Measurements from ENCODE around the gene PLEKHG4.
A peak's percentile ranks its signal among the peaks of the same experiment; 100 is the strongest.

Gene PLEKHG4

DNA sequence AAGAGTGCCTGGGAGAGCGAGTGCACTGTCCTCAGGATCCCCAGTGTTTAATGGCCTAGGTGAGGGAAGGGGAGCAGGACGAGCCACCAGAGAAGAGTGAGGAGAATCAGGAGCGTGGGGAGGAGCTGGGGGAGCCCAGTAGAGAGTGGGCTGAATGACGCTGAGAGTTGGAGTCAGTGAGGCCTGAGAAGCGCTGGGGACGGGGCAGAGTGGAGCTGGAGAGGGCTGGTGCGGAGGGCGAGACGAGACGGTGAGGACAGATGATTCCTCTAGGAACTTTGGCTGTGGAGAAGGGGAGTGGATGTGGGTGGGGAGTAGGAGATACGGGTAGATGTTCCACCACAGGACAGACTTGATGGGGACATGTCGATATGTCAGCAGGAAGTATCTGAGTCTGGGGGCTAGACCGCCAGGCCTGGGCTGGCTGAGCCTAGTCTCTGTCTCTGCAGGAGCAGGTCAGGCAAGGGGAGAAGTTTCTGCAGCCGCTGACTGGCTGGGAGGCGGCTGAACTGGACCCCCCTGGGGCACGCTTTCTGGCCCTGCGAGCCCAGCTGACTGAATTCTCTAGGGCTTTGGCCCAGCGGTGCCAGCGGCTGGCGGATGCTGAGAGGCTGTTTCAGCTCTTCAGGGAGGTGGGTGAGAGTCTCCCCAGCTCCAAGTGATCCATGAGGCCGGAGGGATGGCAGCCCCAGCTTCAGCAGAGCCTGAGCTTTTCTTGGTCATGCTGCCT, 4.7 kb downstream of the PLEKHG4 start:
- DNase-seq, result no peak

DNA sequence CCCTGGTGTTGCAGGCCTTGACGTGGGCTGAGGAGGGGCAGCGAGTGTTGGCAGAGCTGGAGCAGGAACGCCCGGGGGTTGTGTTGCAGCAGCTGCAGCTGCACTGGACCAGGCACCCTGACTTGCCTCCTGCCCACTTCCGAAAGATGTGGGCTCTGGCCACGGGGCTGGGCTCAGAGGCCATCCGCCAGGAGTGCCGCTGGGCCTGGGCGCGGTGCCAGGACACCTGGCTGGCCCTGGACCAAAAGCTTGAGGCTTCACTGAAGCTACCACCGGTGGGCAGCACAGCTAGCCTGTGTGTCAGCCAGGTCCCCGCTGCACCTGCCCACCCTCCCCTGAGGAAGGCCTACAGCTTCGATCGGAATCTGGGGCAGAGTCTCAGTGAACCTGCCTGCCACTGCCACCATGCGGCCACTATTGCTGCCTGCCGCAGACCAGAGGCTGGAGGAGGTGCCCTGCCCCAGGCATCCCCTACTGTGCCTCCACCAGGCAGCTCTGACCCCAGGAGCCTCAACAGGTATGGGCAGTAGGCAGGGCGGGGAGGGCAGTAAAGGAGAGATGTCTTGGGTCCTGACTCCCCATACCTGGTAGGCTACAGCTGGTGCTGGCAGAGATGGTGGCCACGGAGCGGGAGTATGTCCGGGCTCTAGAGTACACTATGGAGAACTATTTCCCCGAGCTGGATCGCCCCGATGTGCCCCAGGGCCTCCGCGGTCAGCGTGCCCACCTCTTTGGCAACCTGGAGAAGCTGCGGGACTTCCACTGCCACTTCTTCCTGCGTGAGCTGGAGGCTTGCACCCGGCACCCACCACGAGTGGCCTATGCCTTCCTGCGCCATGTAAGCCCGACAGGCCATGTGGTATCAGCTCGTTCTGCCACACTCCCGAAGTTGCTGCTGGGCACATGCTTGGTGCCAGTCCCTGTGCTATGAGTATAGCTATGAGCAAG, 5.6 kb downstream of the PLEKHG4 start:
- DNase-seq, result peak in 11 of 51 donors; percentile 5 to 38 (median 16)

- DNase-seq, result no peak
Measured at GRCh38 chr16:67286441-67287235, 7.3 kb downstream of the PLEKHG4 start.

DNA sequence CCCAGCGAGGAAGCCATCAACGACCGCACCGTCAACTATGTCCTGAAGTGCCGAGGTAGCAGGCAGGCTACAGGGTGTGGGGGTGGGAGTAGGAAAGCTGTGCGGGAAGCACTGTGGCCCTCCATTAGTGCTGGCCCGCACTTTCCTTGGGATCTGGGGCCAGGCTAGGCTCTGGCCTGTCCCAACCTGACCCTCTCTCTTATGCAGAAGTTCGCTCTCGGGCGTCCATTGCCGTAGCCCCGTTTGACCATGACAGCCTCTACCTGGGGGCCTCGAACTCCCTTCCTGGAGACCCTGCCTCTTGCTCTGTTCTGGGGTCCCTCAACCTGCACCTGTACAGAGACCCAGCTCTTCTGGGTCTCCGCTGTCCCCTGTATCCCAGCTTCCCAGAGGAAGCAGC, 8.6 kb downstream of the PLEKHG4 start:
- no peak for DNase-seq

- DNase-seq, result no peak
Measured at GRCh38 chr16:67291461-67291860, 12.1 kb downstream of the PLEKHG4 start.

DNA sequence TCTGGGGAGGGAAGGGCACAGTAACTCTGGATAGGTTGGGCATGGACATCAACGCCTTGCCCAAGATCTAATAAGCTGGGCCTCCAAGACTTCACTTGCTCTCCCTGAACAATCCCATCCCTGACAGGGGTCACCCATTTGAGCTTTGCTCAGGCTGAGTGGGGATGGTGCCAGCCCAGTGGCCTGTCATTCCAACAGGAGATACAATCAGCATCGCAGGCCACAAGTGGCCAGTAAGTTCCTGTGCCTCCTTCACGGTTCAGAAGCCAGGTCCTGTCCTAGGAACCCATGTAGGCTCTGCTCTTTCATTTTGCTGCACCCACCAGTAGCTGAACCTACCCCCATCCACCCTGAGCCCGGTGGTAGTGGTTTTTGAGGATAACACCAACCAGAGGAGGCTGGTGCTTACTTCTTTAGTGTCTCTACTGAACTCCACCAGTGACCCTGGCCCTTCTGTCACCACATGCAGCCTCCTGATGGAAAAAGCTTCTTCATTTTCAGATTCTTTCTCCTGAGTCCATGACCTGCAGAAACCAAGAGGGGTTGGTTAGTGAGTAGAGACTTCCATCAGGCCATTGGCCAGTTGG, 14.9 kb downstream of the PLEKHG4 start:
- no peak for DNase-seq

DNA sequence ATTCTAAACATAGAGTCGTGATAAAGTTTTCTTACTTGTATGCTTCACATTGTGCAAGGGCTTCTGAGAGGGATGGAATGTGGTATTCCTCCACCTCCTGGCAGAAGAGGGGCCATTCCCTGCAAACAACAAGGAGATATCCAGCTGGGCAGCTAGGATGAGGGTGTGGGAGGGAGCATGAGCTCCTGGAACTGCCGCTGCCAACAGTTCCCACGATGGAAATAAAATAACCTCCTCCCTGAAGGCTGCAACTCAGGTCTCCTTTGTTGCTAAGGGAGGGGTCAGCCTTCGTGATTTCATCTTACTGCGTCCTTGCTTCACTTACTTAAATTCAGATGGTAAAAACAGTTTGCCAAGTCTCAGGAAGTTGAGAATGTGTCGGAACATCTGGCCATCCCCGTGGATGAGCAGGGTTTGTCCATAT, 15.6 kb downstream of the PLEKHG4 start:
- DNase-seq, result no peak

DNA sequence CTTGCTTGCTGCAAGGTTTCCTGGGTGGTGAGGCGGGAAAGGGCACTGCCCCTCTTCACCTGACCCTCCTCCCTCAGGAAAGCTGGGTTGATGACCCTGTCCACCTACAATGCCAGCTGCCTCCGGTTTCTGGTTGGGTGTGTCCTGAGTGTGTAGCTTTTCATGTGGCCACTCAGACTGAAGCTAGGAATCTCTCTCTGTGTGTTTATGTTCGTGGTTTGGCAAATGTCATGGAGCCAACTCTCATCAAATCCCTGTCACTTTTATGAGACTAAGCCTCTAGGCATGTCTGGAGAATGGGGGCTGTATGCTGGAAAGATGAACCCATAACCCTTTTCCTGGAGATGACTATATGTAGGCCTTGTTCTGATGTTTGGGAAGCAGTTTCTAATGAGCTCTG, 17.1 kb downstream of the PLEKHG4 start:
- no peak for DNase-seq

DNA sequence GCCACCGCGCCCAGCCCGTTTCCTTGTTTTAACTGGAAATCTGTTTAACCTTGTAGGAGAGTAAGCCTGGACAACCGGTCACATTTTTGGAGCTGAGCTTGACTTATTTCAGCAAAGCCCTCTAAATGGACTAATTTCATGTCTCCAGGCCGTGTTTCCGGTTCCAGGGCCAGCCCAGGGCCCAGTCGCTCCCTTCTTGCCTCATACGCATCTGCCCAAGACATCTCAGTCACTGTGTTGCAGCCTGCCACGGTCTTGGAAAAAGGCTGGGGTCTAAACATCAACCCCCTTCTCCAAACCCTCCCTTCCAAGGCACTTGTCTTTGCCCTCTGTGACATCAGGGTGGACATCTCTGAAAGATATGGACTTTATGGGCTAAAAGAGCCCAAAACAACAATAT, 18.9 kb downstream of the PLEKHG4 start:
- DNase-seq, result no peak

DNA sequence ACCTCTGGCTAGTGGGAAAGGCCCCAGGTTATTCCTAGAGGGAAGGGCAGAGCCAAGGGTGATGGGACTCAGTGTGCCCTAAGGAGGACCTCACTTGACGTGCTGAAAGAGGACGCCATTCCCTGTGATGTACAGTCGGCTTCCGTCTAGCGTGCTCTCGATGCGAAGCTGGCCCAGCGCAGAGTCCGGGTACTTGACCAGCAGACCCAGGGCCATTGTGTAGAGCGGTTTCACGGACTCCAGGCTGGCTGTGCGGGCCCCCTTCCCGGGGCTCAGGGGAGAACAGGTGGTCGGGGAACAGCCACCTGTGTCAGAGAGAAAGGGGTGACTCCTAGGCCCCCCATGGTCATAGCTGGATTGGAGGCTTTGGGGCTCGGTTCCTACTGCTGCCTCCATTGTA, 19.9 kb downstream of the PLEKHG4 start:
- DNase-seq, result no peak

GRCh38 chr16:67301080-67301782, 21.9 kb downstream of the PLEKHG4 start:
- no peak for DNase-seq

- DNase-seq, result no peak
Measured at GRCh38 chr16:67302076-67302475, 22.7 kb downstream of the PLEKHG4 start.

DNA sequence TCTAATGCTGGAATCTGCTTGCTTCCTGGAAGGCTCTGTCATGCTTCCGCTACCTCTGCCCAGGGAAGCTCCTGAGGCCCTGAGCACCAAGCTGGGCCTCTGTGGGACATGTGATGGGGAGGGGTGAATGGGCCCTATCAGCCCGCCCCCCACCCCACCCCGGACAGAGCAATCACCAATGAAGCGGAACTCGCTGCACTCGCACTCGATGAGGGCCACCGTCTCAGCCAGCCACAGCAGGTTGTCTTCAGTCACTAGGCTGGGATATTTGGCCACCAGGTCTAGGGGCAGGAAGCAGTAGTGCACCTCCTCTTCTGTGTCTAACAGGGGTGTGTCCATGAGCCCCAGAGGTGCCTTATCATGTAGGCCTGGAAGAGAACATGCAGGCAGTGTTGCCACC, 23.6 kb downstream of the PLEKHG4 start:
- DNase-seq, result no peak

DNA sequence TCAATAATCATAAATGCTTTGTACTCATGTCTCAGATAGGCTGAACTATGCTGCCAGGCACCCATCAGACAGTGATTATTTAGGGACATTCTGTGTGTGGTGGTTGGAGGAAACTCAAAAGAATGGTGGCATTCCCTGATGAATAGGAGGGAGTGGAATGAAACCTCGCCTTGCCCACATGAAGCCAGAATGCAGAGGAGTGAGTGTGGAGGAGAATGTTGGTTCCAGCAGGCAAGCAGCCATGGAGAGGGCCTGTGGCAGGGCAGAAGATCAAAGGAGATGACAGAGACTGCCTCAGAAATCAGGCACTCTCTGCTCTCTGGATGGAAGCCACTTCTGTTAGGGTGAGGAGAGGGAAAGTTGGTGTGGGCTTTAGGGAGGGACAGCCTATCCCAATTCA, 24.7 kb downstream of the PLEKHG4 start:
- DNase-seq, result no peak

DNA sequence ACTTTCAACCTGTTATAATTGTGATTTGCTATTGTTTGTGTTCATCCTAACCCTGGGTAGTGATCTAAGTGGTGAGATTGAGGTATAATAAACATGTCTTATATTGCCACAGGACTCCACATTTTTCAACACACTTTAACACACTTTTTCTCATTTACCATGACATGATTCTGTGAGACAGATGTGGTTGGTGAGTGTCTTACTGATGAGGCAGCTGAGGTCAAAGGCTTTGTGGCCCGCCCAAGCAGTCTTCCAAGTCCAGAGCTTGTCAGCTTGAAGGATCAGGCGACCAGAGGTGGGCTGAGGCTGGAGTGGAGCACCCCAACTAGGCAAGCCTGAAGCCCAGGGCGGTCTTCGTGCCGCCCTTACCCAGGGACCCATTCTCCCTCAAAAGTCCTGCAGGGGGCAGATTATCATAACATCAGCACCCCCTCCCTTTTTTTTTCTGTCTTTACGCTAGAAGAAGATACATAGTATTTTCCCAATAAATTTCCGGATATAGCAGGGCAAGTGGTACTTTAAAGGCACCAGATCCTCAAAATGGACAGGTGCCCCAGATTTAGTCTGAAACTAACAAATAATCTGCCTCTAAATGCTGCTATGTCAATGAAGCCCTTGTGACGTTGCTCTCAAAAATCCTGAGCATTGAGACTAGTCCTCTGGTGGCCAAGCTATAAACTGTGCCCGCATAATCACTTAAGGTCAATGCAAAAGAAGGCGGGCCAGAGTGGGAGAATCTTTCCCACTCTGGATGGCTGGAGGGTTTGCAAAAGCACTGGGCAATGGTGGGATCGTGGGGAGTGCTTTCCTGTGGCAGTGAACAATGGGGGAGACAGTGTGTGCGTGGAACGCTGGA, 26.1 kb downstream of the PLEKHG4 start:
- no peak for DNase-seq

- no peak for DNase-seq
Measured at GRCh38 chr16:67310561-67310960, 31.2 kb downstream of the PLEKHG4 start.

DNA sequence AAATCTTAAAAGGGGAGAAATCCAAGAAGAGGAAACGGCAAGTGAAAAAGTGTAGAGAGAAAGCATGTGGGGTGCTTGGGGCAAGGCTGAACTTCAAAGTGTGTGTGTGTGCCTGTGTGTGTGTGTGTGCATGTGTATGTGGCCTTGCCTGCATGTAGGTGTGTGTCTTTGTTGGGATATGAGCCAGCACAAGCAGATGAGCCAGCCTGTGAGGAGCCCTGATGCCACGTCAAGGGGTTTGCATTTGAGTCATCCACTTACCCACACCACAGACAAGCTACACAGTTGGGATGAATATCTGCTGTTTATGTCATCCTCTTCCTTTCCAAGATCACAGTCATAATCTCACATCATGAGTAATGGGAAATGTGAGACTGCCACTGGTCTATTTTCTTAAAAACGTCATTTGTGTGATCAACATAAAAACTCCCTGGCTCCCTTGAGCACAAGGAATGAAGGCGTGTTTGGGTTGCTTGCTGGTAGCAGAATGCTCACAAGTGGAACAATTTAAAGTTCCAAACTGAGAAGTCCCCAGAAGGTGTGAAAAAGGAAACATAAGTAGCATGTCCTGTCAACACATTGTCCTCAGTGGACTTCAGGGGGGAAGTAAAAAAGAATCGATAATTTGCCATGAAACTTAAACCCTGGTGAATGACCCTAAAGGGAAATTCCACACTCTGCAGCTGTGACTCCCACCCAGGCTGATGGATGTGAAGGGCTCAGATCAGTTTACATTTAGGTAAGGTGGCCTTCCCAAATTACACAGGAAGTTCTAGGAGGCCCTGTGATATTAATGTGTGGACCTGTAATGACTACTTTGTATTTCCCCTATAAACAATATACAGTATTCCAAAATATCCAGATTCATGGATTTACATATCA, 32.5 kb downstream of the PLEKHG4 start:
- DNase-seq, result peak in 1 of 51 donors; percentile 40

GRCh38 chr16:67312719-67313118, 33.4 kb downstream of the PLEKHG4 start:
- DNase-seq, result no peak

DNA sequence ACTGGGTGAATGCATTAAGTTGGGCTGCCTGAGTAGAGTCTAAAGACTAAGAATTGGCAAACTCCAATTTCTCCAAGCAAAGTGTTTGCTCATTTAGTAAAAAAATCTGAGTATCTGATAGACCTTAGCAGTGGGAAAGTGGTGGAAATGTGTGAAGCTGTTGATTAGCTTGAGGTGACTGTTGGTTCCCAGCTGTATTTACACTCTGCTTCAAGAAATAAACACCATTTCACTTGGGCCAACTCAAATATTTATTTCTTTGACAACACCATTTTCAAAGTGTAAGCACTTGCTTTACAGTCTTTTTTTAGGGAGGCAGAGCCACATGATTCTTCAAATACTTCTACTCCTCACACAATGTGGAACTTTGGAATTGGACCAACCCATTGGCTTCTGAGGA, 38.5 kb downstream of the PLEKHG4 start:
- no peak for DNase-seq
